GM19193 (cell line): ENCODE data around the gene HLA-DRB5.

ENCODE experiments used
- POLR2A ChIP-seq: IDR thresholded peaks from 4 replicates; pipeline ENCODE4 v1.6.1; 2011; ENCODE audit not compliant: insufficient read depth, insufficient read length; ENCODE audit errors: extremely low read depth

Gene HLA-DRB5

GRCh38 chr6:32522302-32523047 is 7.6 kb downstream of the HLA-DRB5 start:
- TF ChIP-seq POLR2A = no peak

- no peak for TF ChIP-seq POLR2A
These were observed 10.2 kb downstream of the HLA-DRB5 start for GRCh38 chr6:32519910-32520258.

GRCh38 chr6:32519118-32519909 is 10.8 kb downstream of the HLA-DRB5 start:
- no peak for TF ChIP-seq POLR2A

DNA sequence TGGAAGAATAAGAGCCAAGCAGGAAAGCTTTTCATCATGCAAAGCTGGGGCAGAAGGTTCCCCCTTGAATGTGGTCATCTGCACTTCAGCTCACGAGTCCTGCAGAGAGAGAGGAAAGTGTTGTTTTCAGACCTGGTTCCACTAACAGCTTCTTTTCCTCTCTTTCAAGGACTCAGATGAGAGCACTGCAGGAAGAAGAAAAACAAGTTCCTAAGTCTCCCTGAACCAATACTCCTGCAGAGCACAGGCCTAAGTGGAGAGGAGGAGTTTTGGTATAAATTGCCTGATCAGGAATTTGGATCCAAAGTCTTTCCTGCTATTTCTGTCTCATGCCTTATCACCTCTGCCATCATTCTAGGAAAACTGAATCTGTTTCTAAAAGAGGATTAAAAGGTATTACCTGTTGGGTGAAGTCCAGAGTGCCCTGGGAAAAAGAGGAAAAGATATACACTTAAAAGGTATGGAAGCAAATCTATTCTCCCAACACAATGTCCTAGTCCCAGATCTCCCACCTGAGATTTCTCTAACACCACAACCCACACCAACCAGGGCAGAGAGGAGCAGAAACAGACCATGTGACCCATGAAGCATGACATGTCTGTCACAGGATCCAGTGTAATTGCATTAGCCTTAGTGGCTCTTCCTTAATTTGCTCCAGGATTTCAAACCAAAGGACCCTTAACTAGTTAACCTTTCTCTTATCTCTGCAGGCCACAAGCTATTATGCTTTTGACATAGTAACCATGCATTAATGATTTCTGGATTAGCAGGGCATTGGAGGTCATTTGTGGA is 12.2 kb downstream of the HLA-DRB5 start:
- TF ChIP-seq POLR2A = no peak

GRCh38 chr6:32501016-32501415 is 29.1 kb downstream of the HLA-DRB5 start:
- TF ChIP-seq POLR2A = no peak

- TF ChIP-seq POLR2A = no peak
These were observed 37.7 kb downstream of the HLA-DRB5 start for GRCh38 chr6:32492351-32492750.

DNA sequence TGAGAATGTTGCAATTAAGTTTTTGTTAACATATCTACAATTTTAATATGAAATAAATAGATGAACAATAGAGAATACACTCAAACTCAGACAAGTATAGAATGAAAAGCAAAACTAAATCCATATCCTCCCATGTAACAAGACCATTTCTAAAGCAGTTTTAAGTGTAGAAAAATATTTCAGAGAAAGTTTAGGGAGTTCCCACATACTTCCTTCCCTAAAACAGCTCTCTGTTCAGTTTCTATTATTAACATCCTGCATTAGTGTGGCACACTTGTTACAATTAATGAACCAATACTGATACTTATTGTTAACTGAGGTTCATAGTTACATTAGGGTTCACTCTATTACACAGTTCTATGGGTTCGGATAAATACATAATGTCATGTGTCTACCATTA is 38.4 kb downstream of the HLA-DRB5 start:
- TF ChIP-seq POLR2A = no peak

- no peak for TF ChIP-seq POLR2A
These were observed 42.0 kb downstream of the HLA-DRB5 start for GRCh38 chr6:32488083-32488482.

DNA sequence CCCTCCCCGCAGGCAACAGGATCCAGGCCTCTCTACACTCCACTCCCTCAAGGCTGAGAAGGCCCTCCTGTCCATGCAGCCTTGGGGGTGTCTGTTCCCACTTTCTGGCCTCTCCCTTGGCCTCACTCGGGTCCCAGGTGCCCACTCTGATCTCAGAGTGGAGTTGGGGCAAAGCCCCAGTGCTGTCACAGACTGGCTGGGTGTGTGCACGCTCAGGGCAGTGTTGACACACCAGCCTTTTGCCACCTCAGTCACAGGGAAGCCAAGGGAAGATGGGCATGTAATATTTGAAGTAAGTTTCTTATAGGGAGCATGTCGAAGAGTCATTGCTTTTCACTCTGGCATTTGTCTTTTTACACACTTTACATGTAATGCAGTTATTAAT is 45.5 kb downstream of the HLA-DRB5 start:
- no peak for TF ChIP-seq POLR2A

DNA sequence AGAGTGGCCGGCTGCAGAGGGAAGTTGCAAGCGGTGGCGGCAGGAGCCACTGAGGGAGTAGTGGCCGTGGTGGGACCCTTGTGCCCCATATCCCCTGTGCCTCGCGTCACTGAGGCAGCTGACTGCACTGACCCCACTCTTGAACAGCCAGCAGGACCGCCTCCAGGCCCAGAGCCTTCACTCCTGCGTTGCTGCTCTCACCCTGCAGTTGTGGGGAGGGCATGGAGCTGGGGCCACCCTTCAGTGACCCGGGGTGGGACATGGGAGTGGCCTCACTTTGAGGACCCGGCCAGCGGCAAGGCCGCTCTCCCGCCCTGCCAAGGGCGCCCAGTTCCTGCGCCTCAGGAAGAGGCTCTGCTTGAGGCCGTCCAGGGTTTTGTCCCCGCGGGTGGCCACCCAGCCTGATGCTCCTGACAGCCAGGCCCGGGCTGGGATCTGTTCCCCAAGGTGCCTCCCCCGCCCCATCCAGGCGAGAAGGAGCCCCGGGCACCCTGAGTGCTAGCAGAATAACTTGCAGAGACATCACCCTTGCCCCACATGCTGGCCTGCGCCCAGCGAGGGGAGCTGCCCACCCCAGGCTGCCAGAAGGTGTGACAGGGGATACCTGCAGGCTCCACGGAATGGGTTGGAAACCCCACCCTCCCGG is 46.0 kb downstream of the HLA-DRB5 start:
- no peak for TF ChIP-seq POLR2A

GRCh38 chr6:32475392-32476206 is 54.5 kb downstream of the HLA-DRB5 start:
- TF ChIP-seq POLR2A = no peak

DNA sequence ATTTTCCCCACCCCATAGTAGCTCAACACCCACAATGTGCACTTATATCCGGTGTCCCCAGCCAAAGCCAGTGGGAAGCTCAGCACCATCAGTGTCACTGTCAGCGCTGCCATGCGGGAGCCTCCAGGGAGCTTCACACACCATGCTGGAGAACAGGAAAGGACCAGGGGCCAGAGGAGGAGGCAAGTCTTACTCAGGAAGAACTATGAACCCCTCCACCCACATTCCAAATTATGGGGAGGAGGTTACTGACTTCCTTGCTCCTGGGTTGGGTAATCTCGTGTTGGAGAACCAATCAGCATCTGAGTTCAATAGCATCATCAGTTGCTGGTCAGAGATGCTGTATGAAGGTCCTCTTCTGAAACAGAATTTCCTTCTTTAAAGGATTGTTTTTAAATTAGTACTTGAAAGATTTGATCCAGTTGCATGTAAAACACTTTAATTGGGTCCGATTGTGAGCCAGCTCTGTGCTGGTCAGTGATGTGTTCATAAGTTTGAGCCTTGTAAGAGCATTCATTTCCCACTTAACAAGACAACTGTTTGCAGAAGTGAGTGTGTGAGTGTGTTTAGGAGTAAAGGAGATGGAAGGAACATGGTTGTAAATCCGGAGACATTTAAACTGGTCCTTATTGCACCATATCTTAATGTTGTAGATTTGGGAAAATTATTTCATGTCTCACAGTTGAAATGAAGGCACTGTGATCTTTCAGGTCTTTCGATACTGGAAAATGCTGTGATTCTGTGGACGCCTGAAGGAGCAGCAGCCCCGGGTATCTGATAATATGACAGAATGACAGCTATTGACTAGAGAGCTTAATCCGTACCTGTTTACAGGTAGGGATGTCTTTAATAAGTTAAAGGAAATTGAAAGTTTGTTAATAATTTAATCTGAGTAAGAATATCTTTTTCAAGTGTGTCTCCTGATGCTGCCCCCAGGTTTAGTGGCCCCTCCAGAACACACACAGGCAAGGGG is 56.4 kb downstream of the HLA-DRB5 start:
- TF ChIP-seq POLR2A = peak; percentile 54

DNA sequence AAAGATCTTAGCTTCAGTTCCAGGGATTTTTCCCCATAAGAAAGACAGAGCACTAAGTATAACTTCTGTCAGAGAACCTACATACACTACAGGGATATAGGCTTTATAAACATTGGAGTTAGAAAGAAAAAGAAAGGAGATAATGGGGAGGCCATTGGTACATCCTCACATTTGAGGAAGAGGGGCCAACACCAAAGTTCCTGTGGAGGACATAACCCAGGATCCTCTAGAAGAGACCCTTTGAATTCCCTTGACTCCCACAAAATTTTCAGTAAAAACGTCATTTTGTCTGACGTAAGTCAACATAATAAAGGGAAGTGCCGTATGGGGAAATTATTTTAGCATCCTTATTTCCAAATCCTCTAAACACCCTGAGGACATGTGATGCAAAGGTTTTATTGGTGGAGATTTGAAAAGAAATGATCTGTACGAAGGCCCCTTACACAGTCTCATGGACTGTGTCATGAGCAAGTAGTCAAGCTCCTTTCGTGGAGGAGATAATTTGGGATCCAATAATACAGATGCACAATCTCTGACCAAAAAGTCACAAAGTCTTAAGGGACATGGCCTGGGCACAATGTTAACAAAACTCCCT is 57.2 kb downstream of the HLA-DRB5 start:
- no peak for TF ChIP-seq POLR2A
